ENCODE measurements around the gene NPRL2. TPM values are rescaled to one million over a fixed set of nuclear protein-coding genes. Genes with fewer than 3 reads are reported as not detected.

NPRL2 gene
- polyA plus RNA-seq, 1 experiment = 45.0 TPM

DNA sequence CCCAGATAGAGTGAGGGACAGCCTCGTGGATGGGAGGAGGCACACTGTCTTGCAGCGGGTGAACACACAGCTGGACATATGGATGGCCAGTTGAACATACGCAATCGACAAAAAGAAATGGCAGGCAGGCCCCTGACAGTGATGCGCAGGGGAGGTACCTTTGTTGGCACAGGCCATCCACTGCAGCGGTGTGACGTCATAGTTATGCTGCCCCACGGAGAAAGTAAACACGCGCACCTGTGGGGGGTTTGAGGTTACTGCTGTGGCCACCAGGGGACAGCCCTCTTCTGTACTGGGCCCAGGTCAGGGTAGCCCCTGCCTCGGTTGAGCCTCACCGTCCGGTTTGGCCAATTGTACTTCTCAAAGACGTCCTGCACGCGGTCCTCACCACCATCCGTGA lies 28.2 kb upstream of the NPRL2 start:
- ChIA-PET CTCF (no interaction called here), POLR2A (no interaction called here)
- 0 out of 2 replicates have a peak, but pooled peaks cover 2% of the 10 kb centered on the region for H3K27me3 ChIP-seq (ENCODE audit: control insufficient read depth, insufficient read depth, low read length)
- H3K36me3 ChIP-seq (ENCODE audit: control insufficient read depth, insufficient read depth, low read length) = no peaks in the 10 kb centered on the region
- TF ChIP-seq, protein P1, sequence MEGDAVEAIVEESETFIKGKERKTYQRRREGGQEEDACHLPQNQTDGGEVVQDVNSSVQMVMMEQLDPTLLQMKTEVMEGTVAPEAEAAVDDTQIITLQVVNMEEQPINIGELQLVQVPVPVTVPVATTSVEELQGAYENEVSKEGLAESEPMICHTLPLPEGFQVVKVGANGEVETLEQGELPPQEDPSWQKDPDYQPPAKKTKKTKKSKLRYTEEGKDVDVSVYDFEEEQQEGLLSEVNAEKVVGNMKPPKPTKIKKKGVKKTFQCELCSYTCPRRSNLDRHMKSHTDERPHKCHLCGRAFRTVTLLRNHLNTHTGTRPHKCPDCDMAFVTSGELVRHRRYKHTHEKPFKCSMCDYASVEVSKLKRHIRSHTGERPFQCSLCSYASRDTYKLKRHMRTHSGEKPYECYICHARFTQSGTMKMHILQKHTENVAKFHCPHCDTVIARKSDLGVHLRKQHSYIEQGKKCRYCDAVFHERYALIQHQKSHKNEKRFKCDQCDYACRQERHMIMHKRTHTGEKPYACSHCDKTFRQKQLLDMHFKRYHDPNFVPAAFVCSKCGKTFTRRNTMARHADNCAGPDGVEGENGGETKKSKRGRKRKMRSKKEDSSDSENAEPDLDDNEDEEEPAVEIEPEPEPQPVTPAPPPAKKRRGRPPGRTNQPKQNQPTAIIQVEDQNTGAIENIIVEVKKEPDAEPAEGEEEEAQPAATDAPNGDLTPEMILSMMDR (IDR thresholded peaks at IDR 0.05; ENCODE audit: insufficient read depth, low read depth, low read length) = no peak
- H3K4me3 ChIP-seq (ENCODE audit: low read depth, low read length) = no peak overlapping the region
- DNase-seq (ENCODE audit: low read depth) = no peak

- no peaks in the 10 kb centered on the region for H3K27me3 ChIP-seq (ENCODE audit: control insufficient read depth, insufficient read depth, low read length)
- H3K36me3 ChIP-seq (ENCODE audit: control insufficient read depth, insufficient read depth, low read length) = no peaks in the 10 kb centered on the region
- H3K4me3 ChIP-seq (ENCODE audit: low read depth, low read length) = no peak overlapping the region
- POLR2A ChIA-PET = no interaction called here
- TF ChIP-seq, protein P1 (IDR thresholded peaks at IDR 0.05; ENCODE audit: insufficient read depth, low read depth, low read length) = no peak
- no peak for DNase-seq (ENCODE audit: low read depth)
- CTCF ChIA-PET = no interaction called here
Measured at GRCh38 chr3:50378024-50378423, 27.4 kb upstream of the NPRL2 start.

DNA sequence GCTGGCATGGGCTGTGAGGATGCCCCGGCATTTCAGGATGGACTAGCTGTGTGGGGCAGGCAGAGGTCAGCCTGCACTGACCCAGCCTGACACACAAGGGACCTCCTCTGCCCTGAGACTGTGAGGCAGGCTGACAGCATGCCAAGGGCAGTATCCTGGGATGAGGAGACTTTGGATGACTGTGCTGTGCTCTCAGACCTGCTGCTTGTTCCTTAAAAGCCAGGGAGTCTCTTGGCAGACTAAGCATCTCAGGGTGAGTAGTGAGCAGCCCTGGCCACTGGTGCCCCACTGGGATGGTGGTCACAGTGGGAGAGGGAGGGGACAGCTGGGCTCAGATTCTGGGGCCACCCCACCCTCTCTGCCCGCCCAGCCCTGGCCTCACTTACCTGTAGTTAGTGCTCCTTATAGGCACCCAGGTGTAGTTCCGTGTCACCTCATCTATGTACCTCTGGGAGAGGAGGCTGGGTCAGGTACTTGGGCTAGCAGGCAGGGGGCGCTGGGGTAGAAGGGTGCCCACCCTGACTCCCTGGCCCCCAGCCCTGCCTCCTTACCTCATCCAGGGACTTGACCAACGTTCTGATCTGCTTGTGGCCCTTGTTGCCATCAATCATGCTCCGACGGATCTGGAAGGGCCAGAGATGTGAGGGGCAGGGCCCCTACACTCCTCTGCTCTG lies 24.8 kb upstream of the NPRL2 start:
- CTCF ChIA-PET = interaction anchor here (1.9 kb wide), 1 partner anchor 10 kb away, joined by 5 read pairs; no protein-coding TSS in a partner anchor
- Histone ChIP-seq H3K4me3 (ENCODE audit: low read depth, low read length) (no peak overlapping the region), H3K36me3 (ENCODE audit: control insufficient read depth, insufficient read depth, low read length) (no peaks in the 10 kb centered on the region), H3K27me3 (ENCODE audit: control insufficient read depth, insufficient read depth, low read length) (no peaks in the 10 kb centered on the region)
- TF ChIP-seq, protein P1 (IDR thresholded peaks at IDR 0.05; ENCODE audit: insufficient read depth, low read depth, low read length) = no peak
- no peak for DNase-seq (ENCODE audit: low read depth)
- POLR2A ChIA-PET = no interaction called here

DNA sequence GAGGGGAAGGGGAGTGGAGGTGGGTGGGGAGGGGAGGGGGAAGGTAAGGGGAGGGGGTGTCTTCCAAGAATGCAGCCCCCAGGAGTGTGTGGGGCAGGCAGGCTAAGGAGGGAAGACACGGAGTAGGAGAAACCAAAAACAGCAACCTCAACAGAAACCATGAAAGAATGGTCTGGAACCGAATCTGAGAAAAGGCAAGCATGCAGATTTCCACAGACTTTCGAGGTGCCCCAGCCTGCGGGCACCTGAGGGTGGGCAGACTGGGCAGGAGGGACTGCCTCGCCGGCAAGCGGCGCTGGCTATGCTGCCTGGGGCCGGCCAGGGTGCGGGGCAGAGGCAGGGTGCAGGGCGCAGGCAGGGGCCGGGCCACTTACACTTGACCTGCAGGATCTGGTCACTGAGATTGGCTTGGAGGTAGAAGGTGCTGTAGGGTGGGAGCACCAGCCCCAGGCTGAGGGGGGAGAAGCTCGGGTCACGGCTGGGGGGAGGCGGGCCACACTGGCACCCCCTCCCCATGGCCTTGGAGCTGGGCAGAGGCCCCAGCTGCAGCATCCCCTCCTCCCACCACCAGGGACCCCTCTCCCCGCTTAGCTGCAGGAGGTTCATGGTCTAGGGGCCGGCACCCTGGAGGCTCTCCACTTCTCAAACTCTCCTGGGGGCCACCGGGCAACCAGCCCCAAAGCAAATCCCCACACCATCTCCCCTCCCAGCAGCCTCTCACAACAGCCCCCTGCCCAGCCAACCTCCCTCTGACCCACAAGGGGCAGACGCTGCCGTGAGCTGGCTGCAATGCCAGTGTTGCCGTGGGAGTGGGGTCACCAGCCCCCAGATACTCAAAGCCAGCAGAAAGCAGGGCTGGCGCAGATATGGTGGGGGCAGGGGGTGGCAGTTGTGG lies 24.0 kb upstream of the NPRL2 start:
- TF ChIP-seq, protein P1 (IDR thresholded peaks at IDR 0.05; ENCODE audit: insufficient read depth, low read depth, low read length) = no peak
- POLR2A ChIA-PET = no interaction called here
- no peak for DNase-seq (ENCODE audit: low read depth)
- H3K27me3 ChIP-seq (ENCODE audit: control insufficient read depth, insufficient read depth, low read length) = no peaks in the 10 kb centered on the region
- H3K4me3 ChIP-seq (ENCODE audit: low read depth, low read length) = no peak overlapping the region
- CTCF ChIA-PET = interaction anchor here (1.9 kb wide), 1 partner anchor 11 kb away, joined by 5 read pairs; no protein-coding TSS in a partner anchor
- H3K36me3 ChIP-seq (ENCODE audit: control insufficient read depth, insufficient read depth, low read length) = no peaks in the 10 kb centered on the region
